Endodermal cell (in vitro differentiated cells): ENCODE data around the gene HDGFL2. TPM values are rescaled to one million over a fixed set of nuclear protein-coding genes. Genes with fewer than 3 reads are reported as not detected.

Source experiments
- DNase-seq: peaks from one replicate; pipeline ENCODE4 v3.0.0-alpha.2; 2017
- H3K27ac ChIP-seq: 2 replicates; pipeline ENCODE4 v1.5.1; 2013; ENCODE audit warnings: mild to moderate bottlenecking, low read depth, low read length, moderate library complexity
- H3K27me3 ChIP-seq: 2 replicates; pipeline ENCODE4 v1.6.1; 2013; ENCODE audit warnings: mild to moderate bottlenecking, low read length, moderate library complexity; ENCODE audit not compliant: insufficient read depth, control insufficient read depth, poor library complexity, severe bottlenecking
- H3K36me3 ChIP-seq: 2 replicates; pipeline ENCODE4 v1.7.0; 2013; ENCODE audit warnings: mild to moderate bottlenecking, low read length, moderate library complexity; ENCODE audit not compliant: control insufficient read depth, insufficient read depth
- H3K4me1 ChIP-seq: one replicate; pipeline ENCODE4 v1.7.0; 2013; ENCODE audit warnings: low read length; ENCODE audit not compliant: control insufficient read depth, insufficient read depth
- H3K4me3 ChIP-seq: 2 replicates; pipeline ENCODE4 v1.5.1; 2013; ENCODE audit warnings: mild to moderate bottlenecking, low read length, moderate library complexity
- H3K9ac ChIP-seq: 2 replicates; pipeline ENCODE4 v1.6.1; 2013; ENCODE audit warnings: mild to moderate bottlenecking, low read length, moderate library complexity; ENCODE audit not compliant: poor library complexity, severe bottlenecking; ENCODE audit errors: extremely low read depth
- H3K9me3 ChIP-seq: 2 replicates; pipeline ENCODE4 v1.6.1; 2013; ENCODE audit warnings: mild to moderate bottlenecking, low read length, moderate library complexity; ENCODE audit not compliant: control insufficient read depth
- H3K27ac Mint-ChIP-seq: 2 replicates; pipeline ENCODE4 v1.8.0; 2020; ENCODE audit warnings: mixed read lengths
- H3K27me3 Mint-ChIP-seq: 2 replicates; pipeline ENCODE4 v1.8.0; 2021; ENCODE audit warnings: mild to moderate bottlenecking, mixed read lengths; ENCODE audit not compliant: insufficient read depth
- H3K36me3 Mint-ChIP-seq: 2 replicates; pipeline ENCODE4 v1.8.0; 2020; ENCODE audit warnings: low read depth, mixed read lengths
- H3K4me1 Mint-ChIP-seq: 2 replicates; pipeline ENCODE4 v1.8.0; 2020; ENCODE audit warnings: mixed read lengths
- H3K4me3 Mint-ChIP-seq: 2 replicates; pipeline ENCODE4 v1.8.0; 2020; ENCODE audit warnings: mild to moderate bottlenecking, moderate library complexity, mixed read lengths
- H3K9me3 Mint-ChIP-seq: 2 replicates; pipeline ENCODE4 v1.8.0; 2020; ENCODE audit warnings: mild to moderate bottlenecking, mixed read lengths
- CTCF ChIP-seq: fragments of 200-600 bp; sonication (generic); conservative IDR thresholded peaks from 2 replicates; pipeline ENCODE4 v1.5.0; 2021; ENCODE audit warnings: antibody characterized with exemption, mild to moderate bottlenecking
- WGBS, 2 experiments: methylation state at CpG; one replicate each; pipeline versions ENCODE4 v1.1.5 to v1.1.7; 2013; ENCODE audit warnings: missing lambda C conversion rate in 2 of 2, mixed read lengths in 1 of 2; ENCODE audit not compliant: insufficient coverage in 1 of 2, insufficient read length in 1 of 2; 5-methylcytosine and 5-hydroxymethylcytosine counted together
- total RNA-seq, 2 donors: library from RNA; stranded (reverse); fragmentation: NEBNext Ultra II Directional in 1 of 2; extraction: Animal tissue kit (Norgen Biotek cat#: 25700) in 1 of 2; gene quantifications; 2 replicates in 1 of 2; 3 replicates in 1 of 2; pipeline ENCODE4 v1.2.1, GENCODE V29; 2021

Gene HDGFL2
- total RNA-seq, 2 donors from 2014 or later, result 117 TPM

- Histone ChIP-seq H3K36me3 (peaks cover 65% of the 10 kb centered on the region), H3K27me3 (no peaks in the 10 kb centered on the region), H3K4me3 (no peak overlapping the region), H3K4me1 (no peaks in the 10 kb centered on the region), H3K9ac (no peak overlapping the region), H3K27ac (no peak overlapping the region), H3K9me3 (peaks cover 5% of the 10 kb centered on the region)
- TF ChIP-seq CTCF, result no peak
- Mint-ChIP-seq H3K9me3 (no peaks in the 10 kb centered on the region), H3K27me3 (no peaks in the 10 kb centered on the region), H3K4me1 (no peaks in the 10 kb centered on the region), H3K4me3 (no peak overlapping the region), H3K27ac (no peak overlapping the region), H3K36me3 (peaks cover 78% of the 10 kb centered on the region)
- WGBS, 2 experiments, result 94 to 96% methylated on average over 9 to 12 of the region's 12 CpGs
- DNase-seq, result no peak
Measured at GRCh38 chr19:4430760-4431159, 41.3 kb upstream of the HDGFL2 start.

GRCh38 chr19:4431296-4431695 lies 40.8 kb upstream of the HDGFL2 start:
- no peak for DNase-seq
- Mint-ChIP-seq H3K27me3 (no peaks in the 10 kb centered on the region), H3K27ac (no peak overlapping the region), H3K4me1 (no peaks in the 10 kb centered on the region), H3K36me3 (peaks cover 77% of the 10 kb centered on the region), H3K4me3 (no peak overlapping the region), H3K9me3 (no peaks in the 10 kb centered on the region)
- H3K9me3 ChIP-seq, result peaks cover 5% of the 10 kb centered on the region
- no peak overlapping the region for H3K4me3 ChIP-seq
- H3K27ac ChIP-seq, result no peak overlapping the region
- no peaks in the 10 kb centered on the region for H3K27me3 ChIP-seq
- peaks cover 68% of the 10 kb centered on the region for H3K36me3 ChIP-seq
- no peaks in the 10 kb centered on the region for H3K4me1 ChIP-seq
- no peak overlapping the region for H3K9ac ChIP-seq
- WGBS, 2 experiments, result 94 to 95% methylated on average over 7 to 9 of the region's 9 CpGs
- no peak for TF ChIP-seq CTCF

GRCh38 chr19:4431808-4432674 lies 40.1 kb upstream of the HDGFL2 start:
- Histone ChIP-seq H3K27me3 (no peaks in the 10 kb centered on the region), H3K27ac (no peak overlapping the region), H3K4me3 (no peak overlapping the region), H3K36me3 (peaks cover 74% of the 10 kb centered on the region), H3K4me1 (no peaks in the 10 kb centered on the region), H3K9me3 (peaks cover 5% of the 10 kb centered on the region), H3K9ac (no peak overlapping the region)
- peak; percentile 43 for DNase-seq
- no peak overlapping the region for H3K4me3 Mint-ChIP-seq
- TF ChIP-seq CTCF, result no peak
- WGBS, 2 experiments, result 94 to 98% methylated on average over 20 to 26 of the region's 26 CpGs
- no peaks in the 10 kb centered on the region for H3K4me1 Mint-ChIP-seq
- no peak overlapping the region for H3K27ac Mint-ChIP-seq
- H3K27me3 Mint-ChIP-seq, result no peaks in the 10 kb centered on the region
- H3K9me3 Mint-ChIP-seq, result no peaks in the 10 kb centered on the region
- H3K36me3 Mint-ChIP-seq, result peaks cover 78% of the 10 kb centered on the region
